GM21381 (cell line): Measurements from ENCODE around the gene DLST.

ENCODE experiments used
- ATAC-seq: cut with Tn5 transposase; IDR thresholded peaks from one replicate; pipeline ENCODE4 v1.9.1; 2021; ENCODE audit warnings: mild to moderate bottlenecking, moderate library complexity; ENCODE audit not compliant: unreplicated experiment

The DLST gene

GRCh38 chr14:74892745-74893144 is 11.0 kb downstream of the DLST start:
- ATAC-seq, result no peak

GRCh38 chr14:74893614-74894091 is 11.9 kb downstream of the DLST start:
- ATAC-seq, result no peak

GRCh38 chr14:74896400-74896799 is 14.7 kb downstream of the DLST start:
- no peak for ATAC-seq

- ATAC-seq, result no peak
Measured at GRCh38 chr14:74897642-74898041, 15.9 kb downstream of the DLST start.

GRCh38 chr14:74898083-74898482 is 16.4 kb downstream of the DLST start:
- no peak for ATAC-seq

- no peak for ATAC-seq
Measured at GRCh38 chr14:74898694-74899093, 17.0 kb downstream of the DLST start.

GRCh38 chr14:74902941-74903705 is 21.4 kb downstream of the DLST start:
- no peak for ATAC-seq

- no peak for ATAC-seq
Measured at GRCh38 chr14:74904635-74905503, 23.2 kb downstream of the DLST start.

- no peak for ATAC-seq
Measured at GRCh38 chr14:74905595-74906142, 24.0 kb downstream of the DLST start.

- ATAC-seq, result no peak
Measured at GRCh38 chr14:74906925-74907521, 25.3 kb downstream of the DLST start.

- no peak for ATAC-seq
Measured at GRCh38 chr14:74907744-74908143, 26.0 kb downstream of the DLST start.

GRCh38 chr14:74908861-74909341 is 27.2 kb downstream of the DLST start:
- no peak for ATAC-seq

- no peak for ATAC-seq
Measured at GRCh38 chr14:74909501-74909900, 27.8 kb downstream of the DLST start.

GRCh38 chr14:74909911-74910310 is 28.2 kb downstream of the DLST start:
- no peak for ATAC-seq

GRCh38 chr14:74910556-74910955 is 28.8 kb downstream of the DLST start:
- no peak for ATAC-seq

GRCh38 chr14:74911221-74911620 is 29.5 kb downstream of the DLST start:
- no peak for ATAC-seq

GRCh38 chr14:74911704-74912103 is 30.0 kb downstream of the DLST start:
- no peak for ATAC-seq

GRCh38 chr14:74912111-74912510 is 30.4 kb downstream of the DLST start:
- ATAC-seq, result no peak

- no peak for ATAC-seq
Measured at GRCh38 chr14:74912801-74913200, 31.1 kb downstream of the DLST start.

GRCh38 chr14:74913393-74913910 is 31.7 kb downstream of the DLST start:
- ATAC-seq, result no peak
